ENCODE results near the gene ANHX. TPM values are rescaled to one million over a fixed set of nuclear protein-coding genes. Genes with fewer than 3 reads are reported as not detected.

ANHX gene
- total RNA-seq, 1 donor from 2014 or later, result not detected

DNA sequence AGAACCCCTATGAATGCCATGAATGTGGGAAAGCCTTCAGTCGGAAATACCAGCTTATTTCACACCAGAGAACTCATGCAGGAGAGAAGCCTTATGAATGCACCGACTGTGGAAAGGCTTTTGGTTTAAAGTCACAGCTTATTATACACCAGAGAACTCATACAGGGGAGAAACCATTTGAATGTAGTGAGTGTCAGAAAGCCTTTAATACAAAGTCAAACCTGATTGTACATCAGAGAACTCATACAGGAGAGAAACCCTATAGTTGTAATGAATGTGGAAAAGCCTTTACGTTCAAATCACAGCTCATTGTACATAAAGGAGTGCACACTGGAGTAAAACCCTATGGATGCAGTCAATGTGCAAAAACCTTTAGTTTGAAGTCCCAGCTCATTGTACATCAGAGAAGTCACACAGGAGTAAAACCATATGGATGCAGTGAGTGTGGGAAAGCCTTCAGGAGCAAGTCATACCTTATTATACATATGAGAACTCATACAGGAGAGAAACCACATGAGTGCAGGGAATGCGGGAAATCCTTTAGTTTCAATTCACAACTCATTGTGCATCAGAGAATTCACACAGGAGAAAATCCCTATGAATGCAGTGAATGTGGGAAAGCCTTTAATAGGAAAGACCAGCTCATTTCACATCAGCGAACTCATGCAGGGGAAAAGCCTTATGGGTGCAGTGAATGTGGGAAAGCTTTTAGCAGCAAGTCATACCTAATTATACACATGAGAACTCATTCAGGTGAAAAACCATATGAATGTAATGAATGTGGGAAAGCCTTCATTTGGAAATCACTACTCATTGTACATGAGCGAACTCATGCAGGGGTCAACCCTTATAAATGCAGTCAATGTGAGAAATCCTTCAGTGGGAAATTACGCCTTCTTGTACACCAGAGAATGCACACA, 32.1 kb downstream of the ANHX start:
- H3K4me3 ChIP-seq (ENCODE audit: low read depth, low read length), result no peak overlapping the region
- no peak for DNase-seq (ENCODE audit: low read depth)
- TF ChIP-seq, protein P1, sequence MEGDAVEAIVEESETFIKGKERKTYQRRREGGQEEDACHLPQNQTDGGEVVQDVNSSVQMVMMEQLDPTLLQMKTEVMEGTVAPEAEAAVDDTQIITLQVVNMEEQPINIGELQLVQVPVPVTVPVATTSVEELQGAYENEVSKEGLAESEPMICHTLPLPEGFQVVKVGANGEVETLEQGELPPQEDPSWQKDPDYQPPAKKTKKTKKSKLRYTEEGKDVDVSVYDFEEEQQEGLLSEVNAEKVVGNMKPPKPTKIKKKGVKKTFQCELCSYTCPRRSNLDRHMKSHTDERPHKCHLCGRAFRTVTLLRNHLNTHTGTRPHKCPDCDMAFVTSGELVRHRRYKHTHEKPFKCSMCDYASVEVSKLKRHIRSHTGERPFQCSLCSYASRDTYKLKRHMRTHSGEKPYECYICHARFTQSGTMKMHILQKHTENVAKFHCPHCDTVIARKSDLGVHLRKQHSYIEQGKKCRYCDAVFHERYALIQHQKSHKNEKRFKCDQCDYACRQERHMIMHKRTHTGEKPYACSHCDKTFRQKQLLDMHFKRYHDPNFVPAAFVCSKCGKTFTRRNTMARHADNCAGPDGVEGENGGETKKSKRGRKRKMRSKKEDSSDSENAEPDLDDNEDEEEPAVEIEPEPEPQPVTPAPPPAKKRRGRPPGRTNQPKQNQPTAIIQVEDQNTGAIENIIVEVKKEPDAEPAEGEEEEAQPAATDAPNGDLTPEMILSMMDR (conservative IDR thresholded peaks at IDR 0.05; ENCODE audit: low read depth, low read length), result no peak

DNA sequence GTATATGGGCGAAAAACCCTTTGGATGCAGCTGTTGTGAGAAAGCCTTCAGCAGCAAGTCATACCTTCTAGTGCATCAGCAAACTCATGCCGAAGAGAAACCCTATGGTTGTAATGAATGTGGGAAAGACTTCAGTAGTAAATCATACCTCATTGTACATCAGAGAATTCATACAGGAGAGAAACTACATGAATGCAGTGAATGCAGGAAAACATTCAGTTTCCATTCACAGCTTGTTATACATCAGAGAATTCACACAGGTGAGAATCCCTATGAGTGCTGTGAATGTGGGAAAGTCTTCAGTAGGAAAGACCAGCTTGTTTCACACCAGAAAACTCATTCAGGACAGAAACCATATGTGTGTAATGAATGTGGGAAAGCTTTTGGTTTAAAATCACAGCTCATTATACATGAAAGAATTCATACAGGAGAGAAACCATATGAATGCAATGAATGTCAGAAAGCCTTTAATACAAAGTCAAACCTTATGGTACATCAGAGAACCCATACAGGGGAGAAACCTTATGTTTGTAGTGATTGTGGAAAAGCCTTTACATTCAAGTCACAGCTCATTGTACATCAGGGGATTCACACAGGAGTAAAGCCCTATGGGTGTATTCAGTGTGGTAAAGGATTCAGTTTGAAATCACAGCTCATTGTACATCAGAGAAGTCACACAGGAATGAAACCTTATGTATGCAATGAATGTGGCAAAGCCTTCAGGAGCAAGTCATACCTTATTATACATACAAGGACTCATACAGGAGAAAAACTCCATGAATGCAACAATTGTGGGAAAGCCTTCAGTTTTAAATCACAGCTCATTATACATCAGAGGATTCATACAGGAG, 33.0 kb downstream of the ANHX start:
- no peak for DNase-seq (ENCODE audit: low read depth)
- TF ChIP-seq, protein P1 (conservative IDR thresholded peaks at IDR 0.05; ENCODE audit: low read depth, low read length), result no peak
- H3K4me3 ChIP-seq (ENCODE audit: low read depth, low read length), result no peak overlapping the region

DNA sequence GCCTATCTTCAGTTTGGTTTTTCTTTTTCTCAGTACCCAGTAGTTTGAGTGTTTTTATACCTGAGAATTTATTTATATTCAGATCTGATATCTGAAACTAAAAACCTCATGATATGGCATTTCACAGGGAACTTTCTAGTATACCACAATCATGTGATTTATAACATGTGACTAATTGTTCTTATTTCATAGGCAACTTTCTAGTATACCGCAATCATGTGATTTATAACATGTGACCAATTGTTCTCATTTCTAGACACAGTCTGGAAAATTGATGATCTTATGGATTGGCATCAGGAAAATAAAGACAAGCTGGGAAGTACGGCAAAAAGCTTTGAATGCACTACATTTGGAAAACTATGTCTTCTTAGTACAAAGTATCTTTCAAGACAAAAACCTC, 33.8 kb downstream of the ANHX start:
- H3K4me3 ChIP-seq (ENCODE audit: low read depth, low read length), result no peak overlapping the region
- TF ChIP-seq, protein P1 (conservative IDR thresholded peaks at IDR 0.05; ENCODE audit: low read depth, low read length), result no peak
- no peak for DNase-seq (ENCODE audit: low read depth)

DNA sequence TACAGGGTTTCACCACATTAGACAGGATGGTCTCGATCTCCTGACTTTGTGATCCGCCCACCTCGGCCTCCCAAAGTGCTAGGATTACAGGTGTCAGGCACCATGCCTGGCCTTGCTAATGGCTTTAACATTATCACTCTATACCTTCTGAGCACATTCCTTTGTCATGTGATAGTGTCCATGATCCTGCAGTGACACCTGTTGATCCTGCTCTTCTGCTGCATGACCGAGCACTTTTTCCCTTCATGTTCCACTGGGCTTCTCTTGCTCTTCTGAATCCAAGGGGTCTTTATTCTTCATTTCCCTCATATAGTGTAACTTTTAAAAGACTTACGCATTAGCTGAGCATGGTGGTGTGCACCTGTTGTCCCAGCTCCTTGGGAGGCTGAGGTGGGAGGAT, 42.8 kb downstream of the ANHX start:
- no peak overlapping the region for H3K4me3 ChIP-seq (ENCODE audit: low read depth, low read length)
- DNase-seq (ENCODE audit: low read depth), result no peak
- TF ChIP-seq, protein P1 (conservative IDR thresholded peaks at IDR 0.05; ENCODE audit: low read depth, low read length), result no peak

DNA sequence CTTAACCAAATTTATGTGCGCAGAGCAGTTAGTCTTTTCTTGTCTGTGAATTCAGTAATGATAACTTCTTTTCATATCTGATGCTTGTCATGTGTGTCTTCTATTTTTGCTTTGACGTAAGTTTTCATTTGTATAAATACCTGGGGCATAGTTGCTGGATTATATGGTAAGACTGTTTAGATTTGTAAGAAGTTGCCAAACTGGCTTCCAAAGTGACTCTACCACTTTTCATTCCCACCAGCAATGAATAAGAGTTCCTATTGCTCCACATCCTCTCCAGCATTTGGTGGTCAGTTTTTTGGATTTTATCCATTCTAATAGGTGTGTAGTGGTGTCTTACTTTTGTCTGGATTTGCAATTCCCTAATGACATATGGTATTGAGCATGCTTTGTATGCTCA, 45.5 kb downstream of the ANHX start:
- TF ChIP-seq, protein P1 (conservative IDR thresholded peaks at IDR 0.05; ENCODE audit: low read depth, low read length), result no peak
- DNase-seq (ENCODE audit: low read depth), result no peak
- H3K4me3 ChIP-seq (ENCODE audit: low read depth, low read length), result no peak overlapping the region

DNA sequence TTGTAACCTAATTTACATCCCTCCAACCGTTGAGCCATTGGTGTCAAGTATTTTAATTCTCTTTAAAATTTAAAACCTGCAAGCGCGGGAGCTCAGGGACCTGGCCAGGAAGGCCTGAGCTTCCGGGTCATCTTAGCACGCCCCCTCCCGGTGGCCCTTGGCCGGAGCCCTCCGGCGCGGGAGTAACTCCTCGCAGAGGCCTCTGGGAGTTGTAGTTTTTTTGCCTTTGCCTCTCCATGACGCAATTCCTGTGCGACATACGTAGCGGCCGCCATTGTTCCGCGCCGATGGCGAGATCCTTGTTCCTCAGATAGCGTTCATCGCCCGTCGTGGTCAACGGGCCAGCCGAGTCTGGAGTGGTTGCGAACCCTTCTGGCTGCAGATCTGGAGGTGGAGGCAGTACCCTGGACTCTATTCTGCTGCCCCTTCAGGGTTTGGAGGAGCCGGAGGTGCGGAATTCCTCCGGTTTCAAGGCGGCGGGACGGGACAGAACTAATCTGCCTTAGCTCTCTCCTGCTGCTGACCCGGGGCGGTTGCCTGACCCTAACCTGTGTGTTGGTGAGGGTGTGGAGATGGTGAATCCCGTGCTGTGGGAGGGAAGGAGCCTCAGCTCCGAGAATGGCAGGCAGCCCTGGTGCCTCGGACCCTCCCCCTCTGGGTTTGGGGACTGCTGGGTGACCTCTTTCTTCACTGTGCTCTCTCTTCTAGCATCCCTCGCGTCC, 54.3 kb downstream of the ANHX start, which contains the start of gene ZNF268:
TSS of gene ZNF268 (plus strand) at position 258 of the 722 bp plus-strand sequence. CDS start 503 bp downstream, outside the sequence.
- peak within 1 kb of the TSS; percentile 75 for H3K4me3 ChIP-seq (ENCODE audit: low read depth, low read length)
- DNase-seq (ENCODE audit: low read depth), result peak; percentile 59
- TF ChIP-seq, protein P1 (conservative IDR thresholded peaks at IDR 0.05; ENCODE audit: low read depth, low read length), result peak; percentile 88
